ENCODE measurements around the gene FGF14.

The FGF14 gene

GRCh38 chr13:101837288-101837687 is 564.6 kb downstream of the FGF14 start:
- H3K36me3 ChIP-seq (ENCODE audit: low read depth): no peaks in the 10 kb centered on the region
- no peak overlapping the region for H3K27ac ChIP-seq (ENCODE audit: poor library complexity, severe bottlenecking)
- H3K27me3 ChIP-seq (ENCODE audit: insufficient read depth, poor library complexity, severe bottlenecking): no peaks in the 10 kb centered on the region
- no peak for ATAC-seq (ENCODE audit: low read depth)
- DNase-seq (ENCODE audit: low spot score): no peak
- no peaks in the 10 kb centered on the region for H3K9me3 ChIP-seq (ENCODE audit: severe bottlenecking)
- no peaks in the 10 kb centered on the region for H3K4me1 ChIP-seq (ENCODE audit: insufficient read depth, poor library complexity, severe bottlenecking)
- TF ChIP-seq CTCF (IDR thresholded peaks at IDR 0.05; ENCODE audit: poor library complexity, severe bottlenecking): no peak
- no peak overlapping the region for H3K4me3 ChIP-seq (ENCODE audit: severe bottlenecking)

GRCh38 chr13:101835920-101836319 is 565.9 kb downstream of the FGF14 start:
- Histone ChIP-seq H3K4me1 (ENCODE audit: insufficient read depth, poor library complexity, severe bottlenecking) (no peaks in the 10 kb centered on the region), H3K4me3 (ENCODE audit: severe bottlenecking) (no peak overlapping the region), H3K36me3 (ENCODE audit: low read depth) (no peaks in the 10 kb centered on the region), H3K27me3 (ENCODE audit: insufficient read depth, poor library complexity, severe bottlenecking) (no peaks in the 10 kb centered on the region), H3K9me3 (ENCODE audit: severe bottlenecking) (no peaks in the 10 kb centered on the region), H3K27ac (ENCODE audit: poor library complexity, severe bottlenecking) (no peak overlapping the region)
- DNase-seq (ENCODE audit: low spot score) (no peak), ATAC-seq (ENCODE audit: low read depth) (no peak)
- no peak for TF ChIP-seq CTCF (IDR thresholded peaks at IDR 0.05; ENCODE audit: poor library complexity, severe bottlenecking)

GRCh38 chr13:101833671-101834070 is 568.2 kb downstream of the FGF14 start:
- Histone ChIP-seq H3K27me3 (ENCODE audit: insufficient read depth, poor library complexity, severe bottlenecking) (no peaks in the 10 kb centered on the region), H3K9me3 (ENCODE audit: severe bottlenecking) (no peaks in the 10 kb centered on the region), H3K27ac (ENCODE audit: poor library complexity, severe bottlenecking) (no peak overlapping the region), H3K36me3 (ENCODE audit: low read depth) (no peaks in the 10 kb centered on the region), H3K4me1 (ENCODE audit: insufficient read depth, poor library complexity, severe bottlenecking) (no peaks in the 10 kb centered on the region), H3K4me3 (ENCODE audit: severe bottlenecking) (no peak overlapping the region)
- ATAC-seq (ENCODE audit: low read depth): no peak
- DNase-seq (ENCODE audit: low spot score): no peak
- no peak for TF ChIP-seq CTCF (IDR thresholded peaks at IDR 0.05; ENCODE audit: poor library complexity, severe bottlenecking)

- no peaks in the 10 kb centered on the region for H3K9me3 ChIP-seq (ENCODE audit: severe bottlenecking)
Measured at GRCh38 chr13:101830035-101830434, 571.8 kb downstream of the FGF14 start.

More at GRCh38 chr13:101830035-101830434, 571.8 kb downstream of the FGF14 start:
- DNase-seq (ENCODE audit: low spot score) (no peak), ATAC-seq (ENCODE audit: low read depth) (no peak)
- Histone ChIP-seq H3K4me3 (ENCODE audit: severe bottlenecking) (no peak overlapping the region), H3K36me3 (ENCODE audit: low read depth) (no peaks in the 10 kb centered on the region), H3K27ac (ENCODE audit: poor library complexity, severe bottlenecking) (no peak overlapping the region), H3K4me1 (ENCODE audit: insufficient read depth, poor library complexity, severe bottlenecking) (no peaks in the 10 kb centered on the region), H3K27me3 (ENCODE audit: insufficient read depth, poor library complexity, severe bottlenecking) (peaks cover 6% of the 10 kb centered on the region)
- no peak for TF ChIP-seq CTCF (IDR thresholded peaks at IDR 0.05; ENCODE audit: poor library complexity, severe bottlenecking)
